ENCODE data around the gene C11orf98. TPM values are rescaled to one million over a fixed set of nuclear protein-coding genes. Genes with fewer than 3 reads are reported as not detected.

C11orf98 gene
- total and polyA plus RNA-seq, 2 of the 13 experiments (the other 11 are each of a cell fraction or from before 2014, with no cell fraction given) = 30.4 to 91.8 TPM

DNA sequence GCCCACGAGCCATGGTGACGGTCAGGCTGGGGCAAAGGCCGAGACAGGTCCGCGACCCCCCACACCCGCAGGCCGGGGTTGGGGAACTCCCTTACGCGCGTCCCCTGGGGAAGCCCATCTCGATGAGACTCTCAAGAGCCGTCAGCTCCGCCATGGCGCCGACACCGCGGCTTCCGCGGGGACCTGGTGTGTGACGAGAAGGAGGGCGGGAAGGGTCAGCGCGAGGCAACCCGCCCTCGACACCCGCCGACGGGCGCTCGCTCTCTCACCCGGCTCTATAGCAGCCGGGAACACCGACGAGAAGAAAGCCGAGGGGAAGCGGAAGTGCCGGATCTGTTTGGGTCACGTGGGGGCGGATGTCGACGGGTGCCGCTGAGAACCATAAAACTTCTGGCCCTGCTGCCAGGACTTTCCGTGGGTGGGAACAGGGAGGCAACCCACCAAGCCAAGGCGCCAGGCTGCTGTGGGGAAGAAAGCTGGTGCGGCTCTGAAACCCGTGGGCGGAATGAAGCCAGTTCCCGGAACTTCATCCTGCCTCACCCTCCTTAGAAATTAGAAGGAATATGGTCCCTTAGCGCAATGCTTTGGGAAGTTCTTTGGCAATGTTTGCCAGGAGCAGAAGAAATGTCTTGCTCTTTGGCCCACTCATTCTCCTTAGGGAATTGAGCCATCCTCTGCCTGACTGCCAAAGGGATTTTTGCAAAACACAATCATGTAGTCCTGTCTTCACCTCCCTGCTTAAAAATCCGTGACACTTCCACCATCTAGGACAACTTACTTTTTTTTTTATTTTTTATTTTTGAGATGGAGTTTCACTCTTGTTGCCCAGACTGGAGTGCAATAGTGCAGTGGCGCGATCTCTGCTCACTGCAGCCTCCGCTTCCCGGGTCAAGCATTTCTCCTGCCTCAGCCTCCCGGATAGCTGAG, 14.0 kb upstream of the C11orf98 start, which contains the start of gene UBXN1 (continued):
- TF ChIP-seq, protein P1, sequence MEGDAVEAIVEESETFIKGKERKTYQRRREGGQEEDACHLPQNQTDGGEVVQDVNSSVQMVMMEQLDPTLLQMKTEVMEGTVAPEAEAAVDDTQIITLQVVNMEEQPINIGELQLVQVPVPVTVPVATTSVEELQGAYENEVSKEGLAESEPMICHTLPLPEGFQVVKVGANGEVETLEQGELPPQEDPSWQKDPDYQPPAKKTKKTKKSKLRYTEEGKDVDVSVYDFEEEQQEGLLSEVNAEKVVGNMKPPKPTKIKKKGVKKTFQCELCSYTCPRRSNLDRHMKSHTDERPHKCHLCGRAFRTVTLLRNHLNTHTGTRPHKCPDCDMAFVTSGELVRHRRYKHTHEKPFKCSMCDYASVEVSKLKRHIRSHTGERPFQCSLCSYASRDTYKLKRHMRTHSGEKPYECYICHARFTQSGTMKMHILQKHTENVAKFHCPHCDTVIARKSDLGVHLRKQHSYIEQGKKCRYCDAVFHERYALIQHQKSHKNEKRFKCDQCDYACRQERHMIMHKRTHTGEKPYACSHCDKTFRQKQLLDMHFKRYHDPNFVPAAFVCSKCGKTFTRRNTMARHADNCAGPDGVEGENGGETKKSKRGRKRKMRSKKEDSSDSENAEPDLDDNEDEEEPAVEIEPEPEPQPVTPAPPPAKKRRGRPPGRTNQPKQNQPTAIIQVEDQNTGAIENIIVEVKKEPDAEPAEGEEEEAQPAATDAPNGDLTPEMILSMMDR (CRISPR knock-in tag; IDR thresholded peaks at IDR 0.05) = no peak
- TF ChIP-seq ZFP62 (CRISPR knock-in tag; IDR thresholded peaks at IDR 0.05) = no peak
- TF ChIP-seq ZMAT3 (CRISPR knock-in tag; conservative IDR thresholded peaks at IDR 0.05) = no peak; the same call in 1 of the 2 replicates
- no peak for TF ChIP-seq FOSL2 (CRISPR knock-in tag; IDR thresholded peaks at IDR 0.05)
- TF ChIP-seq ETV5 (CRISPR knock-in tag; IDR thresholded peaks at IDR 0.05; ENCODE audit: borderline replicate concordance) = peak; percentile 64
- peak; percentile 89 for TF ChIP-seq RBFOX2 (IDR thresholded peaks at IDR 0.05; ENCODE audit: low read depth, low read length)
- TF ChIP-seq ZNF124 (CRISPR knock-in tag; IDR thresholded peaks at IDR 0.05) = no peak
- peak; percentile 83; the same call in 1 of the 2 replicates for TF ChIP-seq GZF1 (CRISPR knock-in tag; IDR thresholded peaks at IDR 0.05)
- TF ChIP-seq, protein P2, sequence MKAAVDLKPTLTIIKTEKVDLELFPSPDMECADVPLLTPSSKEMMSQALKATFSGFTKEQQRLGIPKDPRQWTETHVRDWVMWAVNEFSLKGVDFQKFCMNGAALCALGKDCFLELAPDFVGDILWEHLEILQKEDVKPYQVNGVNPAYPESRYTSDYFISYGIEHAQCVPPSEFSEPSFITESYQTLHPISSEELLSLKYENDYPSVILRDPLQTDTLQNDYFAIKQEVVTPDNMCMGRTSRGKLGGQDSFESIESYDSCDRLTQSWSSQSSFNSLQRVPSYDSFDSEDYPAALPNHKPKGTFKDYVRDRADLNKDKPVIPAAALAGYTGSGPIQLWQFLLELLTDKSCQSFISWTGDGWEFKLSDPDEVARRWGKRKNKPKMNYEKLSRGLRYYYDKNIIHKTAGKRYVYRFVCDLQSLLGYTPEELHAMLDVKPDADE (CRISPR knock-in tag; IDR thresholded peaks at IDR 0.05) = no peak
- no peak for TF ChIP-seq NR1H2 (CRISPR knock-in tag; IDR thresholded peaks at IDR 0.05; ENCODE audit: borderline replicate concordance, low read depth)
- TF ChIP-seq, protein P3, sequence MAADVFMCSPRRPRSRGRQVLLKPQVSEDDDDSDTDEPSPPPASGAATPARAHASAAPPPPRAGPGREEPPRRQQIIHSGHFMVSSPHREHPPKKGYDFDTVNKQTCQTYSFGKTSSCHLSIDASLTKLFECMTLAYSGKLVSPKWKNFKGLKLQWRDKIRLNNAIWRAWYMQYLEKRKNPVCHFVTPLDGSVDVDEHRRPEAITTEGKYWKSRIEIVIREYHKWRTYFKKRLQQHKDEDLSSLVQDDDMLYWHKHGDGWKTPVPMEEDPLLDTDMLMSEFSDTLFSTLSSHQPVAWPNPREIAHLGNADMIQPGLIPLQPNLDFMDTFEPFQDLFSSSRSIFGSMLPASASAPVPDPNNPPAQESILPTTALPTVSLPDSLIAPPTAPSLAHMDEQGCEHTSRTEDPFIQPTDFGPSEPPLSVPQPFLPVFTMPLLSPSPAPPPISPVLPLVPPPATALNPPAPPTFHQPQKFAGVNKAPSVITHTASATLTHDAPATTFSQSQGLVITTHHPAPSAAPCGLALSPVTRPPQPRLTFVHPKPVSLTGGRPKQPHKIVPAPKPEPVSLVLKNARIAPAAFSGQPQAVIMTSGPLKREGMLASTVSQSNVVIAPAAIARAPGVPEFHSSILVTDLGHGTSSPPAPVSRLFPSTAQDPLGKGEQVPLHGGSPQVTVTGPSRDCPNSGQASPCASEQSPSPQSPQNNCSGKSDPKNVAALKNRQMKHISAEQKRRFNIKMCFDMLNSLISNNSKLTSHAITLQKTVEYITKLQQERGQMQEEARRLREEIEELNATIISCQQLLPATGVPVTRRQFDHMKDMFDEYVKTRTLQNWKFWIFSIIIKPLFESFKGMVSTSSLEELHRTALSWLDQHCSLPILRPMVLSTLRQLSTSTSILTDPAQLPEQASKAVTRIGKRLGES (CRISPR knock-in tag; IDR thresholded peaks at IDR 0.05; ENCODE audit: borderline replicate concordance) = no peak
- no peak for TF ChIP-seq ZNF234 (CRISPR knock-in tag; conservative IDR thresholded peaks at IDR 0.05)
- no peak for TF ChIP-seq ZKSCAN5 (CRISPR knock-in tag; IDR thresholded peaks at IDR 0.05)
- TF ChIP-seq RAD21 (CRISPR knock-in tag; IDR thresholded peaks at IDR 0.05) = no peak; the same call in 1 of the 2 replicates
- no peak for TF ChIP-seq DNMT1 (CRISPR knock-in tag; IDR thresholded peaks at IDR 0.05)
- peak; percentile 22; the same call in 1 of the 2 replicates for TF ChIP-seq SP5 (CRISPR knock-in tag; IDR thresholded peaks at IDR 0.05; ENCODE audit: borderline replicate concordance, low read depth)
- TF ChIP-seq, protein P4, sequence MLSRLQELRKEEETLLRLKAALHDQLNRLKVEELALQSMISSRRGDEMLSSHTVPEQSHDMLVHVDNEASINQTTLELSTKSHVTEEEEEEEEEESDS (CRISPR knock-in tag; IDR thresholded peaks at IDR 0.05; ENCODE audit: borderline replicate concordance) = no peak
- no peak for TF ChIP-seq ZNF230 (CRISPR knock-in tag; IDR thresholded peaks at IDR 0.05)
- TF ChIP-seq, protein P5, sequence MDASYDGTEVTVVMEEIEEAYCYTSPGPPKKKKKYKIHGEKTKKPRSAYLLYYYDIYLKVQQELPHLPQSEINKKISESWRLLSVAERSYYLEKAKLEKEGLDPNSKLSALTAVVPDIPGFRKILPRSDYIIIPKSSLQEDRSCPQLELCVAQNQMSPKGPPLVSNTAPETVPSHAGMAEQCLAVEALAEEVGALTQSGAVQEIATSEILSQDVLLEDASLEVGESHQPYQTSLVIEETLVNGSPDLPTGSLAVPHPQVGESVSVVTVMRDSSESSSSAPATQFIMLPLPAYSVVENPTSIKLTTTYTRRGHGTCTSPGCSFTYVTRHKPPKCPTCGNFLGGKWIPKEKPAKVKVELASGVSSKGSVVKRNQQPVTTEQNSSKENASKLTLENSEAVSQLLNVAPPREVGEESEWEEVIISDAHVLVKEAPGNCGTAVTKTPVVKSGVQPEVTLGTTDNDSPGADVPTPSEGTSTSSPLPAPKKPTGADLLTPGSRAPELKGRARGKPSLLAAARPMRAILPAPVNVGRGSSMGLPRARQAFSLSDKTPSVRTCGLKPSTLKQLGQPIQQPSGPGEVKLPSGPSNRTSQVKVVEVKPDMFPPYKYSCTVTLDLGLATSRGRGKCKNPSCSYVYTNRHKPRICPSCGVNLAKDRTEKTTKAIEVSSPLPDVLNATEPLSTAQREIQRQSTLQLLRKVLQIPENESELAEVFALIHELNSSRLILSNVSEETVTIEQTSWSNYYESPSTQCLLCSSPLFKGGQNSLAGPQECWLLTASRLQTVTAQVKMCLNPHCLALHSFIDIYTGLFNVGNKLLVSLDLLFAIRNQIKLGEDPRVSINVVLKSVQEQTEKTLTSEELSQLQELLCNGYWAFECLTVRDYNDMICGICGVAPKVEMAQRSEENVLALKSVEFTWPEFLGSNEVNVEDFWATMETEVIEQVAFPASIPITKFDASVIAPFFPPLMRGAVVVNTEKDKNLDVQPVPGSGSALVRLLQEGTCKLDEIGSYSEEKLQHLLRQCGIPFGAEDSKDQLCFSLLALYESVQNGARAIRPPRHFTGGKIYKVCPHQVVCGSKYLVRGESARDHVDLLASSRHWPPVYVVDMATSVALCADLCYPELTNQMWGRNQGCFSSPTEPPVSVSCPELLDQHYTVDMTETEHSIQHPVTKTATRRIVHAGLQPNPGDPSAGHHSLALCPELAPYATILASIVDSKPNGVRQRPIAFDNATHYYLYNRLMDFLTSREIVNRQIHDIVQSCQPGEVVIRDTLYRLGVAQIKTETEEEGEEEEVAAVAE (CRISPR knock-in tag; IDR thresholded peaks at IDR 0.05; ENCODE audit: borderline replicate concordance) = no peak

All from HepG2 (cell line).